Smooth muscle cell (in vitro differentiated cells): ENCODE results near the gene NAPG. TPM values are rescaled to one million over a fixed set of nuclear protein-coding genes. Genes with fewer than 3 reads are reported as not detected.

Experiments used
- DNase-seq: peaks from one replicate; lab custom pipeline; 2025; ENCODE audit not compliant: unreplicated experiment; lab: John Stamatoyannopoulos, UW
- H2AFZ ChIP-seq: fragments of 200-600 bp; sonication (generic); 2 replicates; pipeline ENCODE4 v1.6.0; 2016; ENCODE audit warnings: antibody characterized with exemption, low read depth, mild to moderate bottlenecking
- H3F3A ChIP-seq: fragments of 200-600 bp; sonication (generic); 2 replicates; pipeline ENCODE4 v1.6.0; 2017; ENCODE audit warnings: antibody characterized with exemption, low read depth
- H3K27ac ChIP-seq: fragments of 200-600 bp; sonication (generic); 2 replicates; pipeline ENCODE4 v1.5.1; 2016; ENCODE audit warnings: low read depth, mild to moderate bottlenecking
- H3K27me3 ChIP-seq: fragments of 200-600 bp; sonication (generic); 2 replicates; pipeline ENCODE4 v1.6.1; 2016; ENCODE audit warnings: low read depth, mild to moderate bottlenecking
- H3K36me3 ChIP-seq: fragments of 200-600 bp; sonication (generic); 2 replicates; pipeline ENCODE4 v1.5.1; 2016; ENCODE audit warnings: low read depth
- H3K4me1 ChIP-seq: fragments of 200-600 bp; sonication (generic); 2 replicates; pipeline ENCODE4 v1.5.1; 2016; ENCODE audit warnings: low read depth
- H3K4me2 ChIP-seq: fragments of 200-600 bp; sonication (generic); 2 replicates; pipeline ENCODE4 v1.6.0; 2016; ENCODE audit warnings: mild to moderate bottlenecking
- H3K4me3 ChIP-seq: fragments of 200-600 bp; sonication (generic); 2 replicates; pipeline ENCODE4 v1.5.1; 2016; ENCODE audit warnings: mild to moderate bottlenecking
- H3K79me2 ChIP-seq: fragments of 200-600 bp; sonication (generic); 2 replicates; pipeline ENCODE4 v1.6.0; 2016; ENCODE audit warnings: low read depth, mild to moderate bottlenecking
- H3K9ac ChIP-seq: fragments of 200-600 bp; sonication (generic); 2 replicates; pipeline ENCODE4 v1.6.0; 2016; ENCODE audit warnings: low read depth
- H3K9me3 ChIP-seq: fragments of 200-600 bp; sonication (generic); replicated peaks from 2 replicates; pipeline ENCODE4 v1.5.1; 2016; ENCODE audit warnings: low read depth
- H4K20me1 ChIP-seq: fragments of 200-600 bp; sonication (generic); 2 replicates; pipeline ENCODE4 v1.6.0; 2016; ENCODE audit warnings: low read depth
- CTCF ChIP-seq: fragments of 200-600 bp; sonication (generic); IDR thresholded peaks from 2 replicates; pipeline ENCODE4 v1.5.1; 2017; ENCODE audit warnings: borderline replicate concordance, mild to moderate bottlenecking, antibody characterized with exemption; ENCODE audit not compliant: insufficient read depth, poor library complexity, severe bottlenecking
- WGBS: methylation state at CpG from one replicate; pipeline ENCODE4 v1.1.7; 2016; ENCODE audit warnings: low lambda C conversion rate; 5-methylcytosine and 5-hydroxymethylcytosine counted together
- polyA plus RNA-seq: library from polyadenylated mRNA; unstranded; fragments of >200 nt; fragmentation: Nextera tagmentation; extraction: Ambion mirVana; gene quantifications from 2 replicates; pipeline ENCODE4 v1.2.1, GENCODE V29; 2016
- total RNA-seq: library from RNA; depleted of rRNA; stranded (reverse); fragments of >200 nt; gene quantifications from 2 replicates; pipeline ENCODE4 v1.2.3, GENCODE V29; 2014

NAPG gene
- total and polyA plus RNA-seq, 2 experiments from 2014 or later, result 30.2 to 57.4 TPM

- no peaks in the 10 kb centered on the region for H3K9me3 ChIP-seq
- DNase-seq, result peak; percentile 8
- H3K79me2 ChIP-seq, result no peaks in the 10 kb centered on the region
- 26% methylated on average over 17 of the region's 17 CpGs for WGBS
- H3F3A ChIP-seq, result peaks cover 3% of the 10 kb centered on the region
- H3K36me3 ChIP-seq, result no peaks in the 10 kb centered on the region
- H4K20me1 ChIP-seq, result no peaks in the 10 kb centered on the region
- H3K4me2 ChIP-seq, result peak overlapping the region; percentile 76
- peak; percentile 78 for TF ChIP-seq CTCF
- H3K27me3 ChIP-seq, result no peaks in the 10 kb centered on the region
- H3K4me1 ChIP-seq, result no peaks in the 10 kb centered on the region
- no peak overlapping the region for H2AFZ ChIP-seq
- no peak overlapping the region for H3K9ac ChIP-seq
- no peak overlapping the region for H3K4me3 ChIP-seq
- peak overlapping the region; percentile 1 for H3K27ac ChIP-seq
Observed at GRCh38 chr18:10519999-10520935, 5.6 kb upstream of the NAPG start.

GRCh38 chr18:10521566-10521965, 4.3 kb upstream of the NAPG start:
- Histone ChIP-seq H3K9ac (no peak overlapping the region), H2AFZ (no peak overlapping the region), H3K4me3 (no peak overlapping the region), H3K36me3 (no peaks in the 10 kb centered on the region), H3K27ac (no peak overlapping the region), H3K4me2 (no peak overlapping the region), H3F3A (peaks cover 3% of the 10 kb centered on the region), H3K4me1 (no peaks in the 10 kb centered on the region), H3K9me3 (no peaks in the 10 kb centered on the region), H3K79me2 (peaks cover 8% of the 10 kb centered on the region), H4K20me1 (peaks cover 3% of the 10 kb centered on the region), H3K27me3 (no peaks in the 10 kb centered on the region)
- no peak for DNase-seq
- no peak for TF ChIP-seq CTCF
- 85% methylated on average over 8 of the region's 8 CpGs for WGBS

- Histone ChIP-seq H4K20me1 (peaks cover 13% of the 10 kb centered on the region), H3K9me3 (no peaks in the 10 kb centered on the region), H2AFZ (no peak overlapping the region), H3K27me3 (no peaks in the 10 kb centered on the region), H3K4me3 (no peak overlapping the region), H3K4me1 (no peaks in the 10 kb centered on the region), H3K36me3 (no peaks in the 10 kb centered on the region), H3K9ac (no peak overlapping the region), H3K79me2 (peaks cover 18% of the 10 kb centered on the region), H3K4me2 (no peak overlapping the region), H3K27ac (no peak overlapping the region), H3F3A (peaks cover 3% of the 10 kb centered on the region)
- no peak for DNase-seq
- TF ChIP-seq CTCF, result no peak
- WGBS, result 87% methylated on average over 2 of the region's 2 CpGs
Observed at GRCh38 chr18:10522574-10522973, 3.3 kb upstream of the NAPG start.
